Islet of Langerhans (tissue), 1 donor: ENCODE measurements around the gene SH3GL3.

Experiments used
- FAIRE-seq: peaks from one replicate; lab custom pipeline; 2011; peaks lifted over from hg19 to GRCh38; lab: Jason Lieb, UNC

SH3GL3 gene

GRCh38 chr15:83510001-83510400 is 62.9 kb downstream of the SH3GL3 start:
- FAIRE-seq, result no peak

GRCh38 chr15:83512459-83512858 is 65.3 kb downstream of the SH3GL3 start:
- FAIRE-seq, result no peak

DNA sequence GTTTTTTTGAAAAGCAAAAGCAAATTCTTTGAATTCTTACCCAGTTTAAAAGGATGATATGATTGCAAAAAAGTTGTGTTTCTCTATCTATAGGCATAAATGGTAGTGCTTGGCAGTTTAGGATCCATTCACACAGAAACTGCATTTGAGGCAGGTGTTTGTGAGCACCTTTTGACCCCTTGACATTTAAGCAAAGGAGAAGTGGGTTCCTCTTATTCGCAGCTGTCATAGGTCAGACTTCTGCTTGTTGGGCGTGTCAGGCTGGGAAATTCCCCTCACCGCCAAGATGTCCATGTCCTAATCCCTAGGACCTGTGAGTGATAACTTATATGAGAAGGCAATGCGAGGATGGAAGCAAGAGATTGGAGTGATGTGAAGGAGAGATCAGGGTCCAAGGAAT is 67.4 kb downstream of the SH3GL3 start:
- FAIRE-seq, result no peak

DNA sequence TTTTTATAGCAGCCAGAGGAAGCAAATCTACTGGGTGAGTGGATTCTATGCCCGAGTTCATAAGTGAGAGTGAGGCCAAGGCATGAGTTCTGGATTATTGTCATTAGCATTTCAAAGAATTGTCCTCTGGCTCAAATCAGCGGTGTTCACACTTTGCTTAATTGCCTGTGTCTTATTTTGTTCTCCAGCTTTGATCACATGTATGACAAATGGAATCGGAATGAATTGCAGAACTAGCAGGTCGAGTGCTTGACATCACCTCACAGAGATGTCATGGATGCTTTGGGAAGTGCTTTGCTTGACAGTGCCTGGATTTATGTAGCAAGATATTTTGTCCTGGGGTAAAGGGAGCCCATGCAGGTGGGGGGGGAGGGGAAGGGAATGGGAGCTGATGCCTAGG is 68.0 kb downstream of the SH3GL3 start:
- FAIRE-seq, result no peak

DNA sequence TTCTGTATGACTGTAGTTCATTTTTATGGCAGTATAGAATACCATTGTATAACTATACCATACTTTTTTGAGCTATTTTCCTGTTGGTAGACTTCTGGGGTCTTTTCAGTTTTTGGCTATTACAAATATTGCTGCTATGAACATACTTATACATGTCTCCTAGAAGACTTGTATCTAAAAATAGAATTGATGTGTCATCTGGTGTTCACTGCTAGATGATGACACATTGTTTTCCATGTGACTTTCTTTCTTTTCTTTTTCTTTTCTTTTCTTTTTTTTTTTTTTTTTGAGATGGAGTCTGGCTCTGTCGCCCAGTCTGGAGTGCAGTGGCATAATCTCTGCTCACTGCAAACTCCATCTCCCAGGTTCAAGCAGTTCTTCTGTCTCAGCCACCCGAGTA is 69.8 kb downstream of the SH3GL3 start:
- no peak for FAIRE-seq

DNA sequence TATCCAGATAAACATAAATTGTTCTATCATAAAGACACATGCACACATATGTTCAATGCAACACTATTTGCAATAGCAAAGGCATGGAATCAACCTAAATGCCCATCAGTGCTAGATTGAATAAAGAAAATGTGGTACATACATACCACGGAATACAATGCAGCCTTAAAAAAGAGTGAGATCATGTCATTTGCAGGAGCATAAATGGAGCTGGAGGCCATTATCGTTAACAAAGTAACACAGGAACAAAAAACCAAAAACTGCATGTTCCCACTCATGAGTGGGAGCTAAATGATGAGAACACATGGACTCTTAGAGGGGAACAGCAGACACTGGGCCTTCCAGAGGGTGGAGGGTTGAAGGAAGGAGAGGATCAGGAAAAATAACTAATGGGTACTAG is 79.2 kb downstream of the SH3GL3 start:
- FAIRE-seq, result no peak

- FAIRE-seq, result no peak
Observed at GRCh38 chr15:83533410-83533962, 86.3 kb downstream of the SH3GL3 start.

GRCh38 chr15:83537606-83538005 is 90.5 kb downstream of the SH3GL3 start:
- no peak for FAIRE-seq

- FAIRE-seq, result no peak
Observed at GRCh38 chr15:83538682-83539081, 91.5 kb downstream of the SH3GL3 start.

DNA sequence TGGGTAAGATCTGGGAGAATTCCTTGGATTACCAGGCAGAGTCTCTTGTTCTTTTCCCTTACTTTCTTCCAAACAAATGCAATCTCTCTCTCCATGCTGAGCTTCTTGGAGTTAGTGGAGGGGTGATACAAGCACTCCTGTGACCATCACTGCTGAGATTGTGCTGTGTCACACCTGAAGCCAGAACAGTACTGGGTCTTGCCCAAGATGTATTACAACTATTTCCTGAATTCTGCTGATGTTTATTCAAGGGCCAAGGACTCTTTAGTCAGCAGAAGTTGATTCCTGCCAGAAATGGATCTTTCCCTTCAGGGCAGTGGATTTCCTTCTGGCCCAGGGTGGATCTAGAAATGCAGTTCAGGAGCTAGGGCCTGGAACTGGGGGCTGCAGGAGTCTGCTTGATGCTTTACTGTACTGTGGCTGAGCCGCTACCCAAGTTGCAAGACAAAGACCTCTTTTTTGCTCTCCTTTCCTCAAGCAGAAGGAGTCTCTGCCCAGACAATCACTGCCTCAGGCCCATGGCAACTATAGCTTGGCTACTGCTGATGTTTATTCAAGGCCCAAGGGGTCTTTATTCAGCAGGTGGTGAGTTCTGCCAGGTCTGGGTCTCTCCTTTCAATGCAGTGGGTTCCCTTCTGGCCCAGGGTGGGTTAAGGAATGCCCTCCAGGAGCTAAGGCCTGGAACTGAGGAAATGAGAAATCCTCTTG is 98.8 kb downstream of the SH3GL3 start:
- no peak for FAIRE-seq

DNA sequence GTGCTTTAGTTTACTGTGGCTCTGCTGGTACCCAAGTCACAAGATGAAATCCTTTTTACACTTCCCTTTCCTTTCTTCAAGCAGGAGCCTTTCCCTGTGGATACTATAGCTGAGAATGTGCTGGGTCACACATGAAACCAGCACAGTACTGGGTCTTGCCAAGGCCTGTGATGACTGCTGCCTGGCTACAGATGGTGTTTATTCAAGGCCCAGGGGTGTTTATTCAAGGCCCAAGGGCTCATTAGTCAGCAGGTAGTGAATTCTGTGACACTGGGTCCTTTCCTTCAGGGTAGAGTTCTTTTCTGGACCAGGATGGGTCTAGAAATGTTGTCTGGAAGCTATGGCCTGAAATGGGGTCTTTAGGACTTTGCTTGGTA is 99.4 kb downstream of the SH3GL3 start:
- FAIRE-seq, result no peak

GRCh38 chr15:83547168-83547567 is 100.0 kb downstream of the SH3GL3 start:
- no peak for FAIRE-seq

GRCh38 chr15:83549623-83550022 is 102.5 kb downstream of the SH3GL3 start:
- FAIRE-seq, result no peak

- FAIRE-seq, result no peak
Observed at GRCh38 chr15:83554558-83554957, 107.4 kb downstream of the SH3GL3 start.

DNA sequence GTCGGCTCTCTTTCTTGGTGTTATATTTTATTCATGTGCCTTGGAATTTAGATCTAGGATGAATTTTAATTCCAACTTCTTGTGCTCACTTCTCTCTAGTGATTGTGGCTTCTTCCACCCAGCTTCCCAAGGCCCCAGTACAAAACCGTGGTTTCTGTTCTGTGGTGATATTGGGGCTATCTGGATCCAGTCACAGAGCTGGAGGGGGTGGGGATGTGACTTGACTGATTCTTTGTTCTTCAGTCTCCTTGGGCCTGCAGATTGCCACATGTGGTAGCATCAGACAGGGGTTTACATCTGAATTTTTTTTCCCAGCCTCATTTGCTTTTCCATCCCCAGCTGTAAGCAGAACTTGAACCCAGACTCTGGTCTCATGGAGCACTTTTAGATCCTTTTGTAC is 108.2 kb downstream of the SH3GL3 start:
- FAIRE-seq, result no peak

GRCh38 chr15:83556068-83556467 is 108.9 kb downstream of the SH3GL3 start:
- no peak for FAIRE-seq

- no peak for FAIRE-seq
Observed at GRCh38 chr15:83556754-83557153, 109.6 kb downstream of the SH3GL3 start.

- no peak for FAIRE-seq
Observed at GRCh38 chr15:83558146-83558545, 111.0 kb downstream of the SH3GL3 start.

DNA sequence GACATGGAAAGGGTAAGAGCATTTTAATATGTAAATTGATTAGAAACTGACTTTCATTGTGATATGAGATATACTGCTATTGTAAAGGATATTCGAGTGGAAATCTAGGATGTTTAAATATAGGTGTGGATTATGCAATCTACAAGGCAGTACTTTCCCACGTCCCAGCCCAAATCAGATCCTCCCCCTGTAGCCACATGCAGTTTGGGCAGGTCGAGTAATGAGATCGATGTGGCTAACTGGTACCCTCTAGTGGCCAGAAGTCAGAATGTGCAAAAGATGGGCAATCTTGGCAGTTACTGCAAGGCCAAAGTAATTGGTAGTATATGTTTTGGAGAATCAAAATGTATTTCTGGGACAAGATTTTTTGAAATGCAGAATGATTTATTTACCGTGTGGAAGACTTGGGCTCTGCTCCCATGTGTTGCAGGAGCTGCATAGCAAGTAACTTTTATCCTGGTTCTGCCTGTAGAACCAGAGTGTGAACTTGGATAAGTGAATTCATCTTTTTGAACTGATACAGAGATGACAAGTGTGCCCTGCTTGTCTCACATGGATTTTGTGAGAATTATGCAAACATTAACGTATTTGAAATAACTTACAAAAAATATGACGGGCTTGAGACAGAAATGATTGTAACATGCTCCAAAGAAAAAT is 112.3 kb downstream of the SH3GL3 start:
- peak; percentile 94 for FAIRE-seq

- no peak for FAIRE-seq
Observed at GRCh38 chr15:83561661-83562060, 114.5 kb downstream of the SH3GL3 start.

DNA sequence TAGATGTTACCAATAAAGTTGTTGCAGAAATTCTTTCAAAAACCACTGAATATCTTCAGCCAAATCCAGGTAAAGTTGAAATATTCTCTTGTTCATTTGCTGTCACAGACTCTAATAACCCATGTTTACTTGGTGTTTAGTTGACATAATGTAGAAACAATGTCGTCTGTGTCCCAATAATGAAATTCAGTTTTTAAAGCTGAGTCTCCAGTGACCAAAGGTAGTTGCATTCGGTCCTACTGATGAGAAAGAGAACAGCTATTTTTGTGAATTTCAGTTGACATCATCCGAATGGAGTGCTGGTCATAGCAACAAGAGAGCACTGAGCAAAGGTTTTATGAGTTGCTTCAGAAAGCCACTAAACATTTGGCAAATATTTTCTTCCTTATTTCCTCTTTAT is 118.0 kb downstream of the SH3GL3 start:
- no peak for FAIRE-seq

DNA sequence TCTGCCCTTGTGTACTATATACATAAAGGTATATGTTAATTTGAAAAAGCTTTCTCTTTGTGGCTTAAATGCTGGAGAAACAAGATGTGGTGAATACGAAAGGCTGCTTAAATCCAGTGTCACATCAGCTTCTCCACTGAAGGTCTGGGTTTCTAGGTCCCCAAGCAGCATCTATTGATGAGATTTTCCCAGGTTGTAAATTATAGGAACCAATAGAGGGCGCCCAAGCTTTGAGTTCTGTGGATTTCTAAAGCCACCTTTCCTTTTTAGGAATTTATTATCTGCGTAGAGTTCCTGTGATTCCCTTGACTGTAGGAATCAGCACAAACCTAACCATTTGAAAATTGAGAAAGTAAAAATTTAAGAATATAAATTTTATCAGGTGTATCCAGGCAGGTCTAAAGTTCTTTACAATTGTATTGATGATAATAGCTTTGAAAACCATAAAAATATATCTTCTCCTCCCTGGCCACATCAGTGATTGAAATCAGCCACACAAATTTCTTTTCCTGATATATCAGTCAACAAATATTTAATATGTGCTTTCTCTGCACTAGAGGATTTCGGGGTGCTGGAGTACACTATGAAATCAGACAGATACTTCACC is 118.5 kb downstream of the SH3GL3 start:
- peak; percentile 85 for FAIRE-seq

GRCh38 chr15:83567318-83567717 is 120.2 kb downstream of the SH3GL3 start:
- no peak for FAIRE-seq

GRCh38 chr15:83569341-83569740 is 122.2 kb downstream of the SH3GL3 start:
- no peak for FAIRE-seq
